H9 (cell line): ENCODE measurements around the gene MLLT6. TPM values are rescaled to one million over a fixed set of nuclear protein-coding genes. Genes with fewer than 3 reads are reported as not detected.

Experiments used
- DNase-seq: peaks from one replicate; pipeline ENCODE4 v3.0.0-alpha.2; 2017
- H2AFZ ChIP-seq: one replicate; pipeline ENCODE4 v1.6.1; 2013; ENCODE audit warnings: mild to moderate bottlenecking, low read length, control low read depth, moderate library complexity
- H2AK5ac ChIP-seq: 2 replicates; pipeline ENCODE4 v1.6.1; 2013; ENCODE audit warnings: low read length, control low read depth, mixed read lengths; ENCODE audit not compliant: insufficient read length
- H2BK120ac ChIP-seq: one replicate; pipeline ENCODE4 v1.6.1; 2013; ENCODE audit warnings: low read depth, mild to moderate bottlenecking, low read length, control low read depth, inconsistent platforms; ENCODE audit not compliant: poor library complexity, severe bottlenecking
- H2BK12ac ChIP-seq: 2 replicates; pipeline ENCODE4 v1.6.1; 2013; ENCODE audit warnings: low read length, control low read depth, mixed read lengths, low read depth; ENCODE audit not compliant: insufficient read length
- H2BK15ac ChIP-seq: 2 replicates; pipeline ENCODE4 v1.6.1; 2013; ENCODE audit warnings: low read depth, low read length, control low read depth
- H2BK20ac ChIP-seq: one replicate; pipeline ENCODE4 v1.6.1; 2013; ENCODE audit warnings: low read depth, mild to moderate bottlenecking, low read length, control low read depth, inconsistent platforms; ENCODE audit not compliant: poor library complexity, severe bottlenecking
- H2BK5ac ChIP-seq: 2 replicates; pipeline ENCODE4 v1.6.1; 2013; ENCODE audit warnings: low read length, control low read depth, mixed read lengths; ENCODE audit not compliant: insufficient read length
- H3K14ac ChIP-seq: 2 replicates; pipeline ENCODE4 v1.6.1; 2013; ENCODE audit warnings: low read length, control low read depth; ENCODE audit not compliant: insufficient read depth
- H3K18ac ChIP-seq: 2 replicates; pipeline ENCODE4 v1.6.1; 2013; ENCODE audit warnings: low read depth, mild to moderate bottlenecking, mixed read lengths, low read length, control low read depth; ENCODE audit not compliant: insufficient read length
- H3K23ac ChIP-seq: 2 replicates; pipeline ENCODE4 v1.6.1; 2013; ENCODE audit warnings: low read length, control low read depth, mixed read lengths, low read depth; ENCODE audit not compliant: insufficient read length
- H3K23me2 ChIP-seq: 2 replicates; pipeline ENCODE4 v1.6.1; 2013; ENCODE audit warnings: low read depth, mild to moderate bottlenecking, mixed read lengths, low read length, control low read depth; ENCODE audit not compliant: insufficient read length, poor library complexity, severe bottlenecking
- H3K27ac ChIP-seq: 2 replicates; pipeline ENCODE4 v1.5.1; 2013; ENCODE audit warnings: low read length, control low read depth, mixed read lengths, low read depth; ENCODE audit not compliant: insufficient read length
- H3K27me3 ChIP-seq: 2 replicates; pipeline ENCODE4 v1.6.1; 2013; ENCODE audit warnings: low read length, control low read depth, inconsistent platforms; ENCODE audit not compliant: insufficient read depth
- H3K4ac ChIP-seq: 2 replicates; pipeline ENCODE4 v1.6.1; 2013; ENCODE audit warnings: low read depth, mild to moderate bottlenecking, control low read depth, inconsistent platforms, low read length, moderate library complexity
- H3K4me1 ChIP-seq: 2 replicates; pipeline ENCODE4 v1.6.1; 2013; ENCODE audit warnings: low read length, control low read depth, inconsistent platforms; ENCODE audit not compliant: insufficient read depth
- H3K4me2 ChIP-seq: 2 replicates; pipeline ENCODE4 v1.6.1; 2013; ENCODE audit warnings: low read length, control low read depth, mixed read lengths; ENCODE audit not compliant: insufficient read length, insufficient read depth
- H3K56ac ChIP-seq: 2 replicates; pipeline ENCODE4 v1.6.1; 2013; ENCODE audit warnings: low read depth, mild to moderate bottlenecking, mixed read lengths, low read length, control low read depth; ENCODE audit not compliant: insufficient read length
- H3K79me1 ChIP-seq: 2 replicates; pipeline ENCODE4 v1.6.1; 2013; ENCODE audit warnings: low read depth, mild to moderate bottlenecking, moderate library complexity, low read length, control low read depth, inconsistent platforms; ENCODE audit not compliant: insufficient read depth, poor library complexity, severe bottlenecking
- H3K79me2 ChIP-seq: 2 replicates; pipeline ENCODE4 v1.6.1; 2013; ENCODE audit warnings: low read length, control low read depth, inconsistent platforms; ENCODE audit not compliant: insufficient read depth
- H3K9ac ChIP-seq: 2 replicates; pipeline ENCODE4 v1.6.1; 2013; ENCODE audit warnings: low read length, control low read depth, mixed read lengths; ENCODE audit not compliant: insufficient read length; ENCODE audit errors: extremely low read depth
- H3K9me3 ChIP-seq: one replicate; pipeline ENCODE4 v1.6.1; 2013; ENCODE audit warnings: low read depth, low read length, inconsistent platforms; ENCODE audit not compliant: control insufficient read depth
- H3T11ph ChIP-seq: one replicate; pipeline ENCODE4 v1.6.1; 2013; ENCODE audit warnings: mild to moderate bottlenecking, low read length, control low read depth, inconsistent platforms
- H4K20me1 ChIP-seq: one replicate; pipeline ENCODE4 v1.6.1; 2013; ENCODE audit not compliant: control insufficient read depth, insufficient read length, insufficient read depth
- H4K5ac ChIP-seq: 2 replicates; pipeline ENCODE4 v1.6.1; 2013; ENCODE audit warnings: low read depth, mild to moderate bottlenecking, mixed read lengths, low read length, control low read depth; ENCODE audit not compliant: insufficient read length
- H4K8ac ChIP-seq: replicated peaks from 2 replicates; pipeline ENCODE4 v1.6.1; 2013; ENCODE audit warnings: low read length, control low read depth, mixed read lengths, low read depth; ENCODE audit not compliant: insufficient read length
- H4K91ac ChIP-seq: 2 replicates; pipeline ENCODE4 v1.6.1; 2013; ENCODE audit warnings: low read depth, mild to moderate bottlenecking, moderate library complexity, mixed read lengths, low read length, control low read depth; ENCODE audit not compliant: insufficient read length
- H3K27ac Mint-ChIP-seq, 3 experiments: 2 replicates in 2 of 3; 3 replicates in 1 of 3; pipeline ENCODE4 v1.8.0; 2020 to 2021; ENCODE audit warnings: mixed read lengths in 3 of 3, mild to moderate bottlenecking in 1 of 3, moderate library complexity in 1 of 3
- H3K27me3 Mint-ChIP-seq: 2 replicates; pipeline ENCODE4 v1.8.0; 2021; ENCODE audit warnings: low read depth, mild to moderate bottlenecking, moderate library complexity, mixed read lengths
- H3K36me3 Mint-ChIP-seq, 3 experiments: 2 replicates in 2 of 3; 3 replicates in 1 of 3; pipeline ENCODE4 v1.8.0; 2020 to 2021; ENCODE audit warnings: low read depth in 3 of 3, mixed read lengths in 3 of 3; ENCODE audit not compliant: insufficient read depth in 1 of 3
- H3K4me1 Mint-ChIP-seq, 2 experiments: 2 replicates each; pipeline ENCODE4 v1.8.0; 2020; ENCODE audit warnings: mixed read lengths in 2 of 2
- H3K4me3 Mint-ChIP-seq, 2 experiments: 2 replicates in 1 of 2; 3 replicates in 1 of 2; pipeline ENCODE4 v1.8.0; 2020 to 2021; ENCODE audit warnings: mild to moderate bottlenecking in 2 of 2, mixed read lengths in 2 of 2, moderate library complexity in 1 of 2
- H3K9me3 Mint-ChIP-seq, 2 experiments: 2 replicates in 1 of 2; 3 replicates in 1 of 2; pipeline ENCODE4 v1.8.0; 2020; ENCODE audit warnings: mild to moderate bottlenecking in 2 of 2, mixed read lengths in 2 of 2, moderate library complexity in 1 of 2
- CTCF ChIP-seq: fragments of 200-600 bp; sonication (generic); conservative IDR thresholded peaks from 3 replicates; pipeline ENCODE4 v1.8.0; 2021; ENCODE audit warnings: antibody characterized with exemption, mild to moderate bottlenecking
- WGBS: extraction: QIAGEN DNeasy Blood & Tissue Kit; methylation state at CpG from one replicate; pipeline ENCODE4 v1.1.7; 2013; ENCODE audit warnings: missing lambda C conversion rate, low lambda C conversion rate, mixed read lengths; ENCODE audit not compliant: insufficient read length; ENCODE audit errors: extremely low coverage; 5-methylcytosine and 5-hydroxymethylcytosine counted together
- total RNA-seq: library from RNA; stranded (reverse); gene quantifications from 2 replicates; pipeline ENCODE4 v1.2.1, GENCODE V29; 2021

Gene MLLT6
- total RNA-seq, 1 experiment from 2014 or later = 26.4 TPM

GRCh38 chr17:38716368-38717005 is 11.4 kb downstream of the MLLT6 start:
- H2BK15ac ChIP-seq = no peak overlapping the region
- H3K36me3 Mint-ChIP-seq = peaks cover 8 to 17% (median 14%) of the 10 kb centered on the region in 3 experiments; a peak in 6 of 7 replicates
- no CpG with 5 or more reads among the region's 18 CpGs for WGBS

More at GRCh38 chr17:38716368-38717005, 11.4 kb downstream of the MLLT6 start:
- Histone ChIP-seq H3K23me2 (peaks cover 3% of the 10 kb centered on the region), H3K23ac (no peak overlapping the region), H3K9ac (no peak overlapping the region), H2BK12ac (no peak overlapping the region), H3K79me2 (no peaks in the 10 kb centered on the region), H3K79me1 (no peaks in the 10 kb centered on the region), H2AK5ac (no peak overlapping the region), H3K14ac (no peak overlapping the region), H3K27ac (no peak overlapping the region), H3K18ac (no peak overlapping the region), H4K91ac (no peak overlapping the region), H3K56ac (no peak overlapping the region), H2BK120ac (no peak overlapping the region), H3K4me2 (no peak overlapping the region), H4K20me1 (peaks cover 2% of the 10 kb centered on the region), H3K4me1 (peaks cover 3% of the 10 kb centered on the region; the same call in 1 of the 2 replicates), H2BK20ac (no peak overlapping the region), H2BK5ac (no peak overlapping the region), H3K9me3 (no peaks in the 10 kb centered on the region), H3K27me3 (peaks cover 5% of the 10 kb centered on the region; the same call in 1 of the 2 replicates), H4K5ac (no peak overlapping the region), H2AFZ (no peak overlapping the region), H4K8ac (no peak overlapping the region), H3K4ac (no peak overlapping the region), H3T11ph (no peak overlapping the region)
- H3K27ac Mint-ChIP-seq = no peak overlapping the region
- H3K4me3 Mint-ChIP-seq = no peak overlapping the region
- TF ChIP-seq CTCF = no peak
- no peaks in the 10 kb centered on the region for H3K9me3 Mint-ChIP-seq
- no peak for DNase-seq
- peaks cover 42% of the 10 kb centered on the region for H3K27me3 Mint-ChIP-seq
- peaks cover 34 to 65% of the 10 kb centered on the region in 2 experiments for H3K4me1 Mint-ChIP-seq
